ENCODE data around the gene NR4A1. TPM values are rescaled to one million over a fixed set of nuclear protein-coding genes. Genes with fewer than 3 reads are reported as not detected.

NR4A1 gene
- total RNA-seq, 1 donor from 2014 or later, result 0.79 TPM

DNA sequence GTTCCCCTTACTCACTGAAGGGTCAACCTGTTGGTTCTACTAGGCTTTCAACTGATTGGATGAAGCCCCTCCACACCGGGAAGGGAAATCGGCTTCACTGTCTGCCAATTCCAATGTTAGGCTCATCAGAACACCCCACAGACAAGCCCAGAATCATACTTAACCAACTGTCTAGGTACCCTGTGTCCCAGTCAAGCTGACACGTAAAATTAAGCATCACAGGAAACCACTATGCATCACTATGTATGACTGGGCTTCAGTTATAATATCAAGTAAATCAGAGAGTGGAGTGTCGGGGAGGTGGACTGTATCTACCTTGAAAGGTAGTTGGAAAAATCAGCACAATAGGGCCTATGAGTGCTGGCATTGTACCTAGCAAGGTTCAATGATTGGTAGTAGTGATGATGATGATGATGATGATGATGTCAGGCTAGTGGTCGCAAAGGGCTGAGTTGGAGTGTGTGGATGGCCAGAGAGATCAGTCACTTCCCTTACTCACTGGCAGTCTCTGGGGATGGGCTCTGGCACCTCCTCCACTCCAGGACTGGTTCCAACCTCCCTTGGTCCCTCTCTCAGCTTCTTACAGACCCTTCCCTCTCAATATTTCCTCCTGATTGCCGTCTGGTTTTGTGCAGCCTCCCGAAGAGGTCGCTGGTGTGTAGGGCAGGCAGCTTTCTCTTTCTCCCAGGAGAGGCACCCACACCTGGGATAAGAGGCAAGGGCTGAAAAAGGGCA is 15.3 kb downstream of the NR4A1 start:
- Histone ChIP-seq H3K36me3 (ENCODE audit: control insufficient read depth, insufficient read depth, low read length) (no peaks in the 10 kb centered on the region), H3K27me3 (ENCODE audit: control insufficient read depth, insufficient read depth, low read length) (no peaks in the 10 kb centered on the region), H3K4me3 (ENCODE audit: low read depth, low read length) (no peak overlapping the region)
- no peak for FAIRE-seq
- no peak for DNase-seq (ENCODE audit: low read depth)
- TF ChIP-seq, protein P1, sequence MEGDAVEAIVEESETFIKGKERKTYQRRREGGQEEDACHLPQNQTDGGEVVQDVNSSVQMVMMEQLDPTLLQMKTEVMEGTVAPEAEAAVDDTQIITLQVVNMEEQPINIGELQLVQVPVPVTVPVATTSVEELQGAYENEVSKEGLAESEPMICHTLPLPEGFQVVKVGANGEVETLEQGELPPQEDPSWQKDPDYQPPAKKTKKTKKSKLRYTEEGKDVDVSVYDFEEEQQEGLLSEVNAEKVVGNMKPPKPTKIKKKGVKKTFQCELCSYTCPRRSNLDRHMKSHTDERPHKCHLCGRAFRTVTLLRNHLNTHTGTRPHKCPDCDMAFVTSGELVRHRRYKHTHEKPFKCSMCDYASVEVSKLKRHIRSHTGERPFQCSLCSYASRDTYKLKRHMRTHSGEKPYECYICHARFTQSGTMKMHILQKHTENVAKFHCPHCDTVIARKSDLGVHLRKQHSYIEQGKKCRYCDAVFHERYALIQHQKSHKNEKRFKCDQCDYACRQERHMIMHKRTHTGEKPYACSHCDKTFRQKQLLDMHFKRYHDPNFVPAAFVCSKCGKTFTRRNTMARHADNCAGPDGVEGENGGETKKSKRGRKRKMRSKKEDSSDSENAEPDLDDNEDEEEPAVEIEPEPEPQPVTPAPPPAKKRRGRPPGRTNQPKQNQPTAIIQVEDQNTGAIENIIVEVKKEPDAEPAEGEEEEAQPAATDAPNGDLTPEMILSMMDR (IDR thresholded peaks at IDR 0.05; ENCODE audit: insufficient read depth, low read length, severe bottlenecking), result no peak

DNA sequence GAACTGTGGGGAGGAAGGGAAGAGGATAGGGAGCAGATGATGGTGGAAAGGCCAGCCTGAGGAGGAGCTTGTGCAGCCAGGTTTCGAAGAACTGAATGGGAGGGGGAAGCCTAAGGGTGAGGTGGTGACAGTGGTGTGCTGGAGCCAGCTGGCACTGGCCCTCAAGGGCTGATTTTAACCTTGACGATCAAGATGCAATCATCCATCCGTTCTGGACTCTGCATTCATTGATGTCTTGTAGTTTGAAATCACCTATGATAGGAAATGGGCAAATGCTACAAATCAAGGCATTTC is 15.8 kb downstream of the NR4A1 start:
- no peak for FAIRE-seq
- TF ChIP-seq, protein P1 (IDR thresholded peaks at IDR 0.05; ENCODE audit: insufficient read depth, low read length, severe bottlenecking), result no peak
- no peaks in the 10 kb centered on the region for H3K27me3 ChIP-seq (ENCODE audit: control insufficient read depth, insufficient read depth, low read length)
- H3K36me3 ChIP-seq (ENCODE audit: control insufficient read depth, insufficient read depth, low read length), result no peaks in the 10 kb centered on the region
- DNase-seq (ENCODE audit: low read depth), result no peak
- H3K4me3 ChIP-seq (ENCODE audit: low read depth, low read length), result no peak overlapping the region

DNA sequence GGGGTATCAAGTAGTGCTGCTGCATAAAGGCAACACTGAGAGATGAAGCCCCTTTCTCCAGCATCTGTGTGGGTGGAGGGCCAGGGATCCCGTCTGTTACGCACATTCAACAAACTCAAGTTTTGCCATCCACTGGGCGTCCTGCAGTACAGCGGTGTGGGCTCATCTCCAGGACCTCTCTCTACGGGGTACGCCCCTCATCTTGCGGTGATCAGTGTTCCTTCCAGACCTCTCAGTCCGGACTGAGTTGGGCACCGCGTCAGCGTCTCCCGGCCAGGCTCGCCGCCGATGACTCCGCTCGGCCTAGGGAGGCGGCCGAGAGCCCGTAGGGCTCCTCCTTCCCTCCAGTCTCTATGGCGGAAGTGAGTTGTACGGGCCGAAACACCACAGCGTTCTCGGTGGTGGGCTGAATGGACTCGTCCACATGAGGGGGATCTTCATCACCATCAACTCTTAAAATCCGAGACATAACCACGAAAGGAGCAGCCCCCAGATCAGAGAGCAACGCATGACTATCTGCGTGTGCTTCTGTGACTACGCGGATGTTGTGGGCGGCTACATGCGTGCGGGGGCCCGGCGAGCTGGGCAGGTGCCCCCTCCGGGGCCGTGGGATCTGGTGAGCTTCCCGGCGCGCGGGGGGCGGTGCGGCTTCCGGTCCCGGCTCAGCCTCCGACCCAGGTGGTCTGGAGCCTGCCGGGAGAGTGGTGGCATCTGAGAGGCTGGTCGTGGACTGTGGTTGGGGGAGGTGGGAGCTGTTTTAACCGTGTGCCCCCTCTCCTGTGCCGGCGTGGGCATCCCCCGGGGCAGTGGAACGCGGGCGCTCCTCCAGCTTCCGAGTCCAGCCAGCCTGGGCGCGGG is 18.3 kb downstream of the NR4A1 start, which contains the start of gene ATG101:
Gene ATG101 (plus strand): TSS at position 652 of the 858 bp plus-strand sequence. CDS start 3,673 bp downstream, outside the sequence.
- TF ChIP-seq, protein P1 (IDR thresholded peaks at IDR 0.05; ENCODE audit: insufficient read depth, low read length, severe bottlenecking), result peak; percentile 92
- H3K4me3 ChIP-seq (ENCODE audit: low read depth, low read length), result peak within 1 kb of the TSS; percentile 89
- DNase-seq (ENCODE audit: low read depth), result peak; percentile 84
- no peak for FAIRE-seq
- peaks cover 11% of the 10 kb centered on the region for H3K36me3 ChIP-seq (ENCODE audit: control insufficient read depth, insufficient read depth, low read length)
- no peaks in the 10 kb centered on the region for H3K27me3 ChIP-seq (ENCODE audit: control insufficient read depth, insufficient read depth, low read length)

DNA sequence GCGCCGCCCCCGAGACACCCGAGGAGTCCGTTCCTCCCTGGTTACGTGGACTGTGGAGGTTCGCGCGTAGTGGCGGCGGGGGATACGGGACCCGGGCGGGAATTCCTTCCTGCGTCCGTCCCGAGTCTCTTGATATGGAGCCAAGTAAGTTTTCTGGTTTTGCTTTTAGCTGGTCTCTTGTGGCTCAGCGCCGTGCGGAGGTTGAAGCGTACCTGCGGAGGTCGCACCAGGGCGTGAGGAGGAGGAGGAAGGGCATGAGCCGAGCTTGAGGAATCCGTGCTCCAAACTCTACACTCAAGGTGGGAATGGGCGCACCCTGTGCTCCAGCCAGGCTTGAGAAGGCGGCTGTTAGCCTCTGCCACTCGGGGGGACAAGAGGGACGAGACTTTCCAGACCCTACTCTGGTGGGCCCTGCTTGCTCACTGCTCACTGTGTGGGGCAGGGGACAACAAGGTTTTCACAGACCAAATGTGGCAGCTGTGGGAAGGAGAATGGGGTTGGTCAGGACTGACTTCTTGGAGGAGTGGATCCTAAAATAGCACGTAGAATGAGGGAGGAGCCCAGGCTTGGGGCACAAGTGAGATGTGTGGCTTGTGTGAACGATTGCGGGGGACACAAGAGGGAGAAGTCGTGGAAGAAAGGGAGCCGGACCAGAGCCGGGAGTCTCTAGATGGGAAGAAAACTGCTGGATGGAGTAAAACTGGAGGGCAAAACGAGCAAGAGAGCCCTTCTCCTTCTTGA is 19.1 kb downstream of the NR4A1 start:
- no peaks in the 10 kb centered on the region for H3K27me3 ChIP-seq (ENCODE audit: control insufficient read depth, insufficient read depth, low read length)
- no peak for FAIRE-seq
- H3K4me3 ChIP-seq (ENCODE audit: low read depth, low read length), result peak overlapping the region; percentile 89
- peaks cover 14% of the 10 kb centered on the region for H3K36me3 ChIP-seq (ENCODE audit: control insufficient read depth, insufficient read depth, low read length)
- no peak for DNase-seq (ENCODE audit: low read depth)
- TF ChIP-seq, protein P1 (IDR thresholded peaks at IDR 0.05; ENCODE audit: insufficient read depth, low read length, severe bottlenecking), result no peak

DNA sequence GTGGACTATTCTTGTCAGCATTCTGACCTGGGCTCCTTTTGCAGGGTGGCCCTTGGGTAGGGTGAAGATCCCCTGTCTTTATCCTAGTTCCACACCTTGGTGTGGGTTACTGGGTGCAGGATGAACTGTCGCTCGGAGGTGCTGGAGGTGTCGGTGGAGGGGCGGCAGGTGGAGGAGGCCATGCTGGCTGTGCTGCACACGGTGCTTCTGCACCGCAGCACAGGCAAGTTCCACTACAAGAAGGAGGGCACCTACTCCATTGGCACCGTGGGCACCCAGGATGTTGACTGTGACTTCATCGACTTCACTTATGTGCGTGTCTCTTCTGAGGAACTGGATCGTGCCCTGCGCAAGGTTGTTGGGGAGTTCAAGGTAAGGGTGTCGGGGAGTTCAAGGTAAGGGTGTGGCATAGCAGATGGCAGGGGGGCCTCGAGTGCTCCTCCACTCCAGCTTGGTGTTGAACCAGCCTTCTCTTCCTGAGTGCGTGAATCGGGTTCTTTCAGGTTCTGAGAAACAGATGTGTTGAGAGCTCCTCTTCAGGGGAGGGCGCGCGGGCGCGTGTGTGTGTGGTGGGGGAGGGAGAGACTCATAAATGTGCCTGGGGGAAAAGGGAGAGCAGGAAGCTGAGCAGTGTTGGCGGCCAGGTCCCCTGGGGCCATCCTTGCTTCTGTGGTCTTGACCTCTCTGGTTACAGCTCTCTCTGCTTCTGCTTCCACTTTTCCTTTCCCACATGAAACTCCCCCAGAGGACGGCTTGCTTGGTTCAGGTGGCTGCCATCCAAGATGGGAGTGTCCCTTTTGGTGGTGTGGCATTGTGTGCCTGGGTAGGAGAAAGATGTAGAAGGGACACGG is 22.5 kb downstream of the NR4A1 start:
- H3K27me3 ChIP-seq (ENCODE audit: control insufficient read depth, insufficient read depth, low read length), result no peaks in the 10 kb centered on the region
- FAIRE-seq (no peak), DNase-seq (ENCODE audit: low read depth) (no peak)
- TF ChIP-seq, protein P1 (IDR thresholded peaks at IDR 0.05; ENCODE audit: insufficient read depth, low read length, severe bottlenecking), result no peak
- H3K4me3 ChIP-seq (ENCODE audit: low read depth, low read length), result no peak overlapping the region
- H3K36me3 ChIP-seq (ENCODE audit: control insufficient read depth, insufficient read depth, low read length), result peaks cover 25% of the 10 kb centered on the region
